ENCODE measurements around the gene TMEM14A. TPM values are rescaled to one million over a fixed set of nuclear protein-coding genes. Genes with fewer than 3 reads are reported as not detected.
"Not testable (repeated sequence)": the region's sequence is repeated elsewhere in the genome, so short reads cannot be mapped to it uniquely, and the experiment has no call there.

TMEM14A gene
- total RNA-seq, 1 donor from 2014 or later: 21.2 TPM

GRCh38 chr6:52712136-52712535, 41.2 kb downstream of the TMEM14A start:
- no peak overlapping the region for H3K27ac Mint-ChIP-seq
- H3K4me3 Mint-ChIP-seq: no peak overlapping the region
- H3K27me3 Mint-ChIP-seq (ENCODE audit: low read depth): peaks cover 2% of the 10 kb centered on the region
- no peak for DNase-seq (ENCODE audit: low spot score in 2 of 2, unreplicated experiment in 2 of 2)
- peaks cover 12% of the 10 kb centered on the region for H3K9me3 Mint-ChIP-seq
- no peaks in the 10 kb centered on the region for H3K36me3 Mint-ChIP-seq
- no peak for TF ChIP-seq CTCF (IDR thresholded peaks at IDR 0.05; ENCODE audit: unreplicated experiment)
- H3K4me1 Mint-ChIP-seq: no peaks in the 10 kb centered on the region

- not testable (repeated sequence) for H3K4me3 Mint-ChIP-seq; H3K4me1 Mint-ChIP-seq; DNase-seq (ENCODE audit: low spot score in 2 of 2, unreplicated experiment in 2 of 2); H3K9me3 Mint-ChIP-seq; H3K27me3 Mint-ChIP-seq (ENCODE audit: low read depth); H3K36me3 Mint-ChIP-seq; H3K27ac Mint-ChIP-seq
Observed at GRCh38 chr6:52714761-52715160, 43.8 kb downstream of the TMEM14A start.

- Mint-ChIP-seq H3K27me3 (ENCODE audit: low read depth) (peaks cover 2% of the 10 kb centered on the region), H3K4me3 (no peak overlapping the region)
Observed at GRCh38 chr6:52718550-52718949, 47.6 kb downstream of the TMEM14A start.

GRCh38 chr6:52720321-52720720, 49.4 kb downstream of the TMEM14A start:
- no peaks in the 10 kb centered on the region for H3K36me3 Mint-ChIP-seq
- H3K27me3 Mint-ChIP-seq (ENCODE audit: low read depth): no peaks in the 10 kb centered on the region
- no peak overlapping the region for H3K27ac Mint-ChIP-seq
- DNase-seq (ENCODE audit: low spot score in 2 of 2, unreplicated experiment in 2 of 2): no peak
- no peak overlapping the region for H3K4me3 Mint-ChIP-seq
- TF ChIP-seq CTCF (IDR thresholded peaks at IDR 0.05; ENCODE audit: unreplicated experiment): no peak
- no peaks in the 10 kb centered on the region for H3K4me1 Mint-ChIP-seq
- no peaks in the 10 kb centered on the region for H3K9me3 Mint-ChIP-seq

More at GRCh38 chr6:52718550-52718949, 47.6 kb downstream of the TMEM14A start:
- Mint-ChIP-seq H3K36me3 (no peaks in the 10 kb centered on the region), H3K27ac (no peak overlapping the region), H3K9me3 (no peaks in the 10 kb centered on the region), H3K4me1 (no peaks in the 10 kb centered on the region)
- no peak for TF ChIP-seq CTCF (IDR thresholded peaks at IDR 0.05; ENCODE audit: unreplicated experiment)
- no peak for DNase-seq (ENCODE audit: low spot score in 2 of 2, unreplicated experiment in 2 of 2)

GRCh38 chr6:52724042-52724405, 53.1 kb downstream of the TMEM14A start:
- TF ChIP-seq CTCF (IDR thresholded peaks at IDR 0.05; ENCODE audit: unreplicated experiment): no peak
- DNase-seq (ENCODE audit: low spot score in 2 of 2, unreplicated experiment in 2 of 2): no peak
- no peaks in the 10 kb centered on the region for H3K27me3 Mint-ChIP-seq (ENCODE audit: low read depth)
- no peaks in the 10 kb centered on the region for H3K36me3 Mint-ChIP-seq
- H3K4me3 Mint-ChIP-seq: no peak overlapping the region
- no peaks in the 10 kb centered on the region for H3K4me1 Mint-ChIP-seq
- no peaks in the 10 kb centered on the region for H3K9me3 Mint-ChIP-seq
- no peak overlapping the region for H3K27ac Mint-ChIP-seq

GRCh38 chr6:52724406-52725121, 53.7 kb downstream of the TMEM14A start:
- Mint-ChIP-seq H3K9me3 (no peaks in the 10 kb centered on the region), H3K36me3 (no peaks in the 10 kb centered on the region), H3K4me3 (no peak overlapping the region), H3K4me1 (no peaks in the 10 kb centered on the region), H3K27me3 (ENCODE audit: low read depth) (no peaks in the 10 kb centered on the region), H3K27ac (no peak overlapping the region)
- DNase-seq (ENCODE audit: low spot score in 2 of 2, unreplicated experiment in 2 of 2): peak in 1 of 2 experiments; percentile 48
- TF ChIP-seq CTCF (IDR thresholded peaks at IDR 0.05; ENCODE audit: unreplicated experiment): no peak
